Brain pericyte (primary cell): ENCODE results near the gene DHX15.

Experiments used
- DNase-seq: peaks from one replicate; pipeline ENCODE4 v3.0.0-alpha.2; 2012; ENCODE audit warnings: low read depth, low spot score

Gene DHX15

DNA sequence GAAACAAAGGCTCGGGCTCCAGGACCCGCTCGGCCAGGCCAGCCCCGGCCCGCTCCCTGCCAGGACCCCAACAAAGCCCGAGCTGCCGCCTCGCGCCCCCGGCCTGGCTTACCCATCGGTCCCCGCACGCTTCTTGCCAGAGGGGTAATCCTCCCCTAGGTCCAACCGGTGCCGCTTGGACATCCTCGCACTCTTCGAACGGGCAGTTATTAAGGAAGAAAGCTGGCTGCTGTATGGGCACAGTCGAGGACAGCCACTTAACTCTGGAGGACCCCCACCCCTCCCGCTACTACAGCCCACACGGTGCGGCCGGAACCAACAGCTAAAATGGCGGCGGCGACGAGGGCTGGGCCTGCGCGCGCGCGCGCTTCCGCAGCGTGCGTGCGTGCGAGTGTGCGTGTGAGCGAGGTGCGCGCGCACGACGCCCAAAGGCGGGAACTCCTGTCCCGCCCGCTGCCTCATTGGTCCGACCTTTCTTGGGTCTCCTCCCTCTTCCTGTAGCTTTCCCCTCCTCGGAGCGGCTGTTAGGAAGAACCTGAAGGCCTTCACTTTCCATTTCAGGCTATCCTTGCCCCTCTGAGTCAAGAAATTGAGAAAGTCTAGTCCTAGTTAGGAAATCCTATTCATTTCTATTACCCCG, at the start of gene DHX15:
Gene DHX15, minus strand, starts transcription at position 344 of the 640 bp plus-strand sequence. Its CDS starts 161 bp downstream, at position 183.
- DNase-seq = peak; percentile 87

DNA sequence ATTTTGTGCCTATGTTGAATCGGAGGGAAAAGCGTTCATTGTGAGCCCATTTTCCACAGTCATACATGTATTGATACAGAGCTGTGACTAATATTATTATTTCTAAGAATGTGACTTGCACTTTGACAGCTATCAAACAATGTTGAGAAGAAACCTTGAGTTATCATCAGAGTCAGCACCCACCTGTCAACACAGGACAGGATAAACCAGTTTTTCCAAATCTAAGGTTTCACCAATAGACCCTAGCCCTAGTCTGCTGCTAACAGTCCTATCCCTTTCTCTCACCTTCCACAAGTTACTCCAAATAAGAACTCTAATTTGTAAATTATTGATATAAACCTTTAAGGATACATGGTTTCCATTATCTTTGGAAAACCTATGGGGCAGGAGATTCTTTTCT, 47.7 kb upstream of the DHX15 start:
- DNase-seq = no peak

DNA sequence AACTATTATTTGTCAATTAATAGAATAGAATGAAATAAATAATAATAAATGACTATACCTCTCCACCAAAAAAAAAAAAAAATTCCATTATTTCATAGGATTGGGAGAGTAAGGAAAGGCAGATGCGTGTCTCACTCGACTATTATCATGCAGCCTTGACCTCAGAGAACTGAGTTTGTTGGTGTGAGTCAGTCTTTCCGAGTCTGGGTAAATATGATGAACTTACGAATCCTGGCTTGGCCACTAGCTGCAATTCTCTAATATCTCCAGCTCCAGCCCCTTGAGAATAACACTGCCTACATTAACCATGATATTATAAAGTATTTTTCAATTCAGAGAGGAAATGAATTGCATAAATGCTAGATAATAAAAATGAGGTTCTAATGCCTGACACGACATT, 46.6 kb upstream of the DHX15 start:
- DNase-seq = no peak

DNA sequence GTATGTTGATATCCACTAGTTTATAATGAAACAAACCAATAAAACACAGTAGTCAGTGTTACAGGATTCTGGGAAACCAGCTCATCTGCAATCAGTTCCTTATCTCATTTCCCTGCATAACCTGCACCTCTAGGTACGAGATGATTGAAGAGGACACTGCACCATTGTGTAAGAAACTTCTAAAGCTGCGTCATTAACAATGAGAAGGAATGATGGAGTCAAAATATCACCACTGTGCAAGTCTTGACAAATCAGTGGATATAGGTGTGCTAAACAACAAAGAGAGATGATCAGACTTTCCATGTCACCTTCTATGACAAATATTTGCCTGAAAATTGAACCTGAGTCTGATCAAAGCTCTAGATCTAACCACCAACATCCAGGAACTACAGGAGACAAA, 40.7 kb upstream of the DHX15 start:
- no peak for DNase-seq

DNA sequence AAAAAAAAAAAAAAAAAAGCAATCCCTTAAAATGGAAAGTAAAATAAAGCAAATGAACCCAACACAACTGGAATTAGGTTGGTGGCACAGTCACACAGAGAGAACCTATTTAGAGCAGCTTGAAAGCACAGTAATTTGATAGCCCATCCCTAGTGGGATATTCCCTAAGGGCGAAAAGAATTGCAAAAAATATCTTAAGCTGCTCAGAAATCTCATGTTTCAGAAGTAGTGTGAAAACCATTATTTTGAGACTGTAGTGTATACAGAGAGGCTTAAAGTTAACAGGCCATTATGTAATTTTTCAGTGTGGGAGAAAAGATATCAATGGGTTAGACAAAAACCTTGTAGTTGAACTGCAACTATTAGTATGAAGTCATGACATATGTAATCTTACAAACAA, 40.0 kb upstream of the DHX15 start:
- no peak for DNase-seq

DNA sequence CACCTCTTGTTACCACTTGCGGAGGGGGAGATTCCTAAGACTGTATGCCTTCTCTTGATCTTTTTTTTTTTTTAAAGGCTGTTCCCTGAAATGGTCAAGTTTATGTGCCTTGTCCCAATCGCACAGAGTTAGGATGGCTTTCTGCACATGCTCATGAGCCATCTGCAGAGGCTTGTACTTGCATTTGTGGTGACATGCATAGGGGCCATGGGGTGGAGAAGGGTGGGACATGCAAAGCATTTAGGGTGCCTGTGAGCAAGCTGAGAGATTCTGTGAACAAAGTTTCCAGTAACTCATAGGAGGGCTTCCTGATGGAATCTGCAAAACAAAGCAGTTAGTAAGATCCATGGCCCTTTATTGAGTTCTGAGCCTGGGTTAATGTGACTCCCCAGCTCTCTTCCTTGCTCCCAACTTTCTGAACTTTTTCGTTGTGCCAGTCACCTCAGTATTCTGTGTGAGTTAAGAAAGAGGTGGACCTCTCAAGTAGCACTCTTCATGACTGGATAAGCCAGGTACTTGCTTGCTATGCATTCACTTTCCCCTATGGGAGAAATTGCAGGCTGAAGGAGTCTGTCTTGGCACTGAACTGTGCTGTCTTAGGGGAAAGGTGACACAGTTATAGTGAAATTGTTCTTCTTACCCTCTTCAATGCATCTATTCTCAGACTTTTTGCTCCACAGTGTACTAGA, 37.9 kb upstream of the DHX15 start:
- DNase-seq = no peak

DNA sequence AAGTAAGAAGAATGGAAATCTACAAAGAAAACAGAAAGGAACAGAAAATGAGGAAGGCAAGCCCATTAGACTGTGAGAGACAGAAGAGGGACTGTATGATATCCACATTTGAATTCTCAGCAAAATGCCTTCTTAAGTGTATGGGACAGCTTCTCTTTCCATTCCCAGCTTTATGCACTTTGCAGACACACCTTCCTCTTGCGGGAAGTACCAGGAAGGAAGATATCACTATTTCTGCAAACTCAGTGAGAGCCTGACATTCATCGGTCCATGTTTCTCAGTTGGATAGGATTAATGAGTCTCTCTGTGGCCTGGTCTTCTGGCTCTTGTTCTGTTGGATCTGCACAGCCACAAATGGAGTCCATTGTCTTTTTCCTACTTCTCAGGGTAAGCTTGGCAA, 31.6 kb upstream of the DHX15 start:
- no peak for DNase-seq

DNA sequence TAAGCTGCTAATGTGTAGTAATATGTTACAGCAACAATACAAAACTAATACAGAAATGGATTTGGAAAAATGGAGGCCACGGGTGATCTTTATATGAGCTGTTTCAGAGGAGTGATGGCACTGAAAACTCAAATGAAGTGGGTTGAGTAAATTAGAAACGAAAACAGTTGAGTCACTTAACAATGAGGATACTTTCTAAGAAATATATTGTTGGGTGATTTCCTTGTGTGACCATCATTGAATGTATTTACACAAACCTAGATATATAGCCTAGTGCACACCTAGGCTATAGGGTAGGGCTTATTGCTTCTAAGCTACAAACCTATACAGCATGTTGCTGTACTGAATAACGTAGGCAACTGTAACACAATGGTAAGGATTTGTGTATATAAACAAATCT, 30.5 kb upstream of the DHX15 start:
- DNase-seq = no peak

DNA sequence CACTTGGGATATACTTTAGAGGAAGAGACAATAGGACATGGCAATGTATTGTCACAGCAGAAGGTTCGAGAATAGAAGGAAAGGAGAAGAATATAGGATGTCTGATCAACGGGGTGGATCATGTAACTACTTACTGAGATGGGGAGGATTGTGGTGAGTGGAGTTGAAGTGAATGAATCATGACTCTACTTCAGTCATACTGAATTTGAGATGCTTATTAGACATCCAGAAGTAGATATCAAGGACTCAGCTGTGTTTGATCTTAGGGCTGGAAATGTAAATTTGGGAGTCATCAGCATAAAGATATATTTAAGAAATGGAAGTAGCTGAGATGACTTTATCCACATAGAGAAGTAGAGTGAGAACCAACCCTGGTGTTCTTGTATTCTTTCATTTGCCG, 29.1 kb upstream of the DHX15 start:
- no peak for DNase-seq

DNA sequence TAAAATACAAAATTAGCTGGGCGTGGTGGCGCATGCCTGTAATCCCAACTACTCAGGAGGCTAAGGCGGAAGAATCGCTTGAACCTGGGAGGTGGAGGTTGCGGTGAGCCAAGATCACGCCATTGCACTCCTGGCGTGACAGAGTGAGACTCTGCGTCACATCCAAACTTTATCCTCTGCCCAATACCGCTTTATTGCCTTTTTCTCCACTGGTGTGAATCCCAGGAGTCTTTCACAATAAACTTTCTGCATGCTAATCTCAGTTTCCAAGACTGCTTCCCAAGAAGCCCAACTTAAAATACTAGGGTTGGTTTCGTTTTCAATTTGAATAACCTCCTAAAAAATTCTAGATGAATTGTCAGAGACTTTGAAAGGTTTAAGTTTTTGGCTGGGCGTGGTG, 27.2 kb upstream of the DHX15 start:
- no peak for DNase-seq

DNA sequence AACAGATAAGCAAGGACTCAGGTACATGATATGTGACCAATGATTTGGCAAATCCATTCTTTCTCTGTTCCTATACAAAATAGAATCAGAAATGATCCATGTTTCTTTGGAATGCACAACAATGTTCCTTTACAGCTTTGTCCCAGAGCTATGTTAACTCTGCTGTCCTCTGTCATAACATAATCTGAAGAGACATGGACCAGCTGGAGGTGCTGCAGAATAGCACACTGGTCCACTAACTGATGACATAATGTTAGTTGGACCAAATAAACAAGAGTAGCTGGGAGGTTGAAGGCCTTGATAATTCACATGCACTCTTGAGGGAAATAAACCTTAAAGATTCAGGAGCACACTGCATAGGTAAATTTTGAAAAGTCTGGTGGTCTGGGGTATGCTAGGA, 23.0 kb upstream of the DHX15 start:
- no peak for DNase-seq

DNA sequence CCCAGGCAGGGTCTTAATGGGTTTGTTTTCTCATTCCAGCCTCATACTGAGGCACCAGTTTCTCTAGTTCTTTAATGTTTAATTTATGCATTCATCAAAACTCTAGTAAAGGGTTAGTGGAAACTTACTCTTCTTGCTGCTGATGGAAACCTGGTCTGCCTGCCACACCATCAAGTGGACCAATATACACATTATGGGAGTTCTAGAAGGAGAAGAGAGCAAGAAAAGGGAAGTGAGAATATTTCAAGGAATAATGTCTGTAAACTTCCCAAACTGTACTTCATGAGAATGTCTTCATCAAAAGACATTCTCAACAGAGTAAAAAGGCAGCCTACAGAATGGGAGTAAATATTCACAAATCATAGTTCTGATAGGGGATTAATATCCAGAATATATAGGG, 20.9 kb upstream of the DHX15 start:
- no peak for DNase-seq

DNA sequence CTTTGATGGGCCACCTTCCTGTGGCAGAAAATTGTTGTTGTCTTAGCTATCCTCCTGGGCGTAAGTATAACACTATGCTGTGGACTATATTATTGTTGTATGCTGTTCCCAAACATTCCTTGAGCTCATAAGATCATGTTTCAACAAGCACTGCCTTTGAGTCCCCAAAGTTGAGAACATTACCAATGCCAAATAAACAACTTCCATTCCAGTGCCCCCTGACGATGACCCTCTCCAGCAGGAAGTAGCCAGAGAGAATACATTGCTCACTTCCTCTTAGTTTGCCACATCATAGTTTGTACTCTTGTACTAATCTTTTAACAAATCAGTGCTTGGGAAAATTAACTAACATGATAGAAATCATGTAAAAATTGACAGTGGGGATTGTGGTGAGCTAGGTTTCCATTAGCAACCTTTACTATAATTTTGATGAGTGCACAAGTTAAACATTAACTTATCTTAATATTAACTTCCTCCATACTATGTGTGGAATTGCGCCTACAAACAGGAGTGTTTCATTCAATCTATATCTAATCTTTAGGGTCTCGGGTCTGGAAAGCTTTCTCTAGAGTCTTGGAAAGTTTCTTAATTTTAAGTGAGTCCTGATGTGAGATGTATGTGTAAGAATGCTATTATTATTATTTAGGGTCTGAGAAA, 20.3 kb upstream of the DHX15 start:
- DNase-seq = no peak

DNA sequence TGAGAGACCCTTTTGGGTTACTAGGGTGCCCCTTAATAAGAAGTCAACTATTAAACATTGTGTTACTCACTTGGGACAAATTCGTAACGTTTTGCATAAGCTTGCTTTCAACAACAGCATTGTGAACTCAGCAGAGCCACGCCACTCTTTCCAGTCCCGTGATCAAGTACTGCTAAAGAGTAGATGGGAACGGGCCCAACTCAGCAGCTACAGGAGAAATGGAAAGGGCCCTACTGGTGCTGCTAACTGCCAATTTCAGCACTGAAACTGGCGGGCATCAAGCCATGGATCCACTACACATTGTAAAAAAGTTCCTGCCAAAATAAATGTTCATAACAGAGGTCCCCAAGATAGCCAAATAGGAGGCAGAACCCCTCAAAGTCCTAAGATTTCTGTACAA, 19.0 kb upstream of the DHX15 start:
- no peak for DNase-seq

DNA sequence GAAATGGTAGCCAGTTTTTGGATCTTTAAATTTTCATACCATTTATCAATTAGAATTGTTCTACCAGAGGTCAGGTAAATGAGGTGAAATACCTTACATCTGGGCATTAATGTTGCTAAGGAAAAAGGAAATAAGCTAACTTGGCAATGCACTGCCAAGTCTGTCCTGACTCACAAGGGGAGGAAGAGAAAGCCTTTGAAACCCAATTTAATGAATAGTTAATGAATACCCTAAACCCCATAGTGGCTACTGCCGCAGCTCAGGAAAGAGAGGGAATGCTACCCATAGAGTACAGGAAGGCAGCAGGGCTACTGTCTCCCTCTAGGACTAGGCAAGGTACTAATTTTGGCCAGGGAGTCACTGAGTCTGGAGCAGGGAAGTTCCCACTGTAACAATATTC, 16.8 kb upstream of the DHX15 start:
- no peak for DNase-seq

DNA sequence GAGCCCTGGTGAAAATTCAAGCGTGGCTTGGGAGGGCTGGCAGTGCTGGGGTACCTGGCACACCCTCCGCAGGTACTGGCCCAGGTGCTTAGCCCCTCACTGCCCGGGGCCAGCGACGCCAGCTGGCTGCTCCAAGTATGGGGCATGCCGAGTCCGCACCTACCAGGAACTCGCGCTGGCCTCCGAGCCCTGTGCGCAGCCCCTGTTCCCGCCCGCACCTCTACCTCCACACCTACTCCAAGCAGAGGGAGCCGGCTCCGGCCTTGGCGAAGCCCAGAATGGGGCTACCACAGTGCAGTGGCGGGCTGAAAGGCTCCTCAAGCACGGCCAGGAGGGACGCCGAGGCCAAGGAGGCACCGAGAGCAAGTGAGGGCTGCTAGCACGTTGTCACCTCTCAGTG, 14.9 kb upstream of the DHX15 start:
- no peak for DNase-seq

DNA sequence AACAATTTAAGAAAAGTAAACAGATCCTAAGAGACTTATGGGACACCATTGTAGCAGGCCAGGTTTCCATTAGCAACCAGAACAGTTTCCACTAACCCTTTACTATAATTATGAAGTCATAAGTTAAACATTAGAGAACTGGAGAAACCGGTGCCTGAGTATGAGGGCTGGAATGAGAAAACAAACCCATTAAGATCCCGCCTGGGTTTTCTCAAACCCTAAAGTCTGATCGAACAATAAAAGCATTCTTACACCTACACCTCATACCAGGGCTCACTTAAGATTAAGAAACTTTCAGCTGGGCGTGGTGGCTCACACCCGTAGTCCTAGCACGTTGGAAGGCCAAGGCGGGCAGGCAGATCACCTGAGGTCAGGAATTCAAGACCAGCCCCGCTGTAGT, 13.7 kb upstream of the DHX15 start:
- DNase-seq = no peak

DNA sequence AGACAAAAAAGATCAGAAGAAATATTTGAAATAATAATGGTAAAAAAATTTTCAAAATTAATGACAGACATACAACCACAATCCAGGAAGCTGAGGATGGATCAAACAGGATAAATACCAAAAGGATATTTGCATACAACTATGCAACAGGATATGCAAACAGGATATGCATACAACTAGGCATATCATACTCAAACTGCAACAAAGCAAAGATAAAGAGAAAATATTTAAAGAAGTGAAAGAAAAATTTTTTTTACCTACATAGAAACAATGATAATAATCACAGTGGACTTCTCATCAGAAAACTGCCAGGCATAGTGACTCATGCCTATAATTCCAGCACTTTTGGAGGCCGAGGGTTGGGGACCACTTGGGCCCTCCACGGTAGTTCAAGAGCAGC, 11.3 kb upstream of the DHX15 start:
- DNase-seq = no peak

DNA sequence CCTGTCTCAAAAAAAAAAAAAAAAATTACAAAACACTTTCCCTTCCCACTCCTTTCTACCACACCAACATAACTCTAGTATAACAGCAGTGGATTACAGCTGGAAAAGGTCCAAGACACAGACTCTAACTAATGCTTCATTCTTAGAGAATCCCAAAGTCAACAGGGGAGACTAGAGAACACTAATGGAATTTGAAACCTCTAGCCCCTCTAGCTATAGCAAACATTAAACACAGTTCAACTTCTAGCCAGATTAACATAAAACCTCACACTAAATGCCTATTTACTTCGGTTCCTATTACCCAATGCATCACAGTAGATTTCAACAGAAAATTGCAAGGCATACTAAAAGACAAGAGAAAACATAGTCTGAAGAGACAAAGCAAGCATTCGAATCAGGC, 10.5 kb upstream of the DHX15 start:
- DNase-seq = no peak

DNA sequence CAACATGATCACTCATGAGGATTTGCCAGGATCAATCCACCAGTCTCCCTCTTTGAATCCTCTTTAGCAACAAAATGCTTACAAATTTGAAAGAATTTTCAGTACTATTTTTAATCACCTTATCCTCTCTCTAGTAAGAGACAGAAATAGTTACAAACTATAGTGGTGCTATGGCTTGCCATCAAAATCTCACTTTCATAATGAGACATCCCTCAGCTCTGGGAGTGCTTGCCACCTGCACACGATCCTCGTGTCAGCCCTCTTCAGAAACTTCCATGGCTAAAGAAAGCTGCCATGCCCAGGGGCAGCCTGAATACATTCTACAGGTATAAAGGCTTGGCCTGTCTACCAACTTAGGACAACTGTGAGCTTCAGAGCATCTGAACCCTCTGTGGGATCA, 5.1 kb upstream of the DHX15 start:
- DNase-seq = no peak

DNA sequence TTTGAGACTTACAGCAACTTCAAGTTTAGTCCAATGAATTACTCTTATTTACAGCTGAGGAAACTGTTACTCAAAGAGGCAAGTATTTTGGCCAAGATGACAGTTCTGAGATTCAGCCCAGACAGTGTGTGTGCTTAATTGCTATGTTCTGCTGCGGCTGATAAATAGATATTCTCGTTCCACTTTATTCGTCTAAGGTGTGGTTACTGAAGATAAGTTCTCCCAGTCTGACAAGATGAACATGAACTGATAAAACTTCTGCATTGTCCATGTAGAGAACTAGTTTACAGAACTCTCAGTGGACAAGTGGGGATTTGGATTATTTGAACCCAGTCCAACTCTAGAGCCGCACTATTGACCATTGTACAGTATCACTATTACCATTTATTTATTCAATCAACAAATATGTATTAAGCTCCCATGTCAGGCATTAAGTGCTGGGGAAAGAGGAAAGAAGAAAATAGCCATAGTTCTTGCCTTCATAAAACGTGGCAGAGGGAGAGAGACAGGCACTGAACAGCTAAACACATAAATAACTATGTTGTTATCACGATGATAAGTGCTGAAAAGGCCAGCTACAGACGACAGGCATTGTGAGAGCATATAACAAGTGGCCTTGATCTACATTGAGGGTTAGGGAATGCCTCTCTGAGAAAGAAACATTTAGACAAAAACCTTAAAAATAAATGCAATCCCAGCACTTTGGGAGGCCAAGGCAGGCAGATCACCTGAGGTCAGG, 4.0 kb upstream of the DHX15 start:
- no peak for DNase-seq

DNA sequence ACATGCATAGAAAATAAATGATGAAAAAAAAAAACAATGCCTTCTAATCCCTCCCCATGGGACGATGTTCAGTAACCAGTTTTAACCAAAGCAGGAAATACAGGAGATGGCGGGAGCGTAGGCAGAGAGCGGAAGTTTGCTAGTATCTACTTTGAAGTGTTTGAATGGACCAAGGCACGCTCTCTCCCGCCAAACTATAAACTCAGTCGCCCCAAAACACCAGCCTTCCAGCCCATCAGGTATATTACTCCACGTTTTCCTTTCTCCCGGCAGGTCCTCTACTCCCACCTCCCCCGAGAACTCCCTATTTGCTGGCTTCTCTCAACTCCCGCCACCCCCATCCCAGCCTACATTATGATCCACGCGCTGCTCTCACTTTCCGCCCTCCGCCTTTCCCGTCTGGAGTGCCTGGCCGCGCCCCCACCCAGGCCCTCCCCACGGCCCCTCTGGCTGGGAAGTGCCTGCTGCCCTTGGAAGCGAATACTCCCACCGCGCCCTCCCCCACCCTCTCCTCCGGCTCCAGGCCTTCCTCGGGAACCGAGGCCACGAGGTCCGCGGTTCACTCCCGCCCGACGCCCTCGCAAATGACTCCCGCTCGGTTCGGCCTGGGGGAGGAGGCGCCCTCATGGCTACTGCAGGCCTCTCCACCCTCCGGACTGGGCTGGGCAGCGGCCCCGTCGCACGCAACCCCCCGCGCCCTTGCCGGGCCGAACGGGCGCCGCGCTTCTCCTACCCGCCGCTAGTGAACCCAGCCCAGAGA, 723 bp downstream of the DHX15 start:
- DNase-seq = no peak
